Epithelial cell of esophagus (primary cell): ENCODE data around the gene PRR14.
"Not testable (repeated sequence)": the region's sequence is repeated elsewhere in the genome, so short reads cannot be mapped to it uniquely, and the experiment has no call there.

ENCODE experiments used
- DNase-seq: peaks from one replicate; pipeline ENCODE4 v3.0.0; 2010; ENCODE audit warnings: low read depth
- H3K4me3 ChIP-seq: 2 replicates; pipeline ENCODE4 v1.5.1; 2011; ENCODE audit warnings: mild to moderate bottlenecking, low read length, control low read depth
- TF ChIP-seq, protein P1 (sequence below): IDR thresholded peaks from 2 replicates; pipeline ENCODE4 v1.5.1; 2011; ENCODE audit warnings: low read depth, mild to moderate bottlenecking, low read length, control low read depth, inconsistent platforms; ENCODE audit not compliant: insufficient read depth; ENCODE audit errors: missing control alignments

PRR14 gene

DNA sequence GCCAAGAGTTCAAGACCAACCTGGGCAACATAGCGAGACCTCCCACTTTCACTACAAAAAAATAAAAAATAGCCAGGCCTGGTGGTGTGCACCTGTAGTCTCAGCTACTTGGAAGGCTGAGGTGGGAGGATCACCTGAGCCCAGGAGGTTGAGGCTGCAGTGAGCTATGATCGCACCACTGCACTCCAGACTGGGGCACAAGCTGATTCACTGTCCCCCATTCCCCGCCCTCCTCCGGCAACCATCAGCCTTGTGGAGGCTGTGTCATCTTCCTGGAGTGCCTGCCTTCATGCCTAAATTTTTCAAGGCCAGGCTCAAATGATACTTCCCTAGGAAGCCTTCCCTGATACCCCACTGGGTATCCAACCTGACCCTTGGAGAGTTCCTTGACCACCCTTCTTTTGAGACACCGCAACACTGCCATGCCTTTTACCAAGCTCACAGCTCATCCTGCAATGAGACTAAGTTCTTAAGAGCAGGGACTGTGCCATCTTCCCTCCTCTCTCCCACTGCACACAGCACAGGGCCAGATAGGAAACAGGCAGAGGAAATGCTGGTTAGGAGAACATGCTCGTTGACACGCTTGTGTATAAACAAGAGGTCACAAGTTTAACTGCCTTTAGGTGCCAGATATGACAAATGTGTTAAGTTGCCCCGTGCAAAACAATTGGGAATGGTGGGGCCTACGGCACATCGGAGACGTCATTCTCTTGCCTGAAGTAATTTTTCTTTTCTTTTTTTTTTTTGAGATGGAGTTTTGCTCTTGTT is 44.4 kb downstream of the PRR14 start:
- no peak overlapping the region for H3K4me3 ChIP-seq
- peak; percentile 13 for DNase-seq
- TF ChIP-seq, protein P1, sequence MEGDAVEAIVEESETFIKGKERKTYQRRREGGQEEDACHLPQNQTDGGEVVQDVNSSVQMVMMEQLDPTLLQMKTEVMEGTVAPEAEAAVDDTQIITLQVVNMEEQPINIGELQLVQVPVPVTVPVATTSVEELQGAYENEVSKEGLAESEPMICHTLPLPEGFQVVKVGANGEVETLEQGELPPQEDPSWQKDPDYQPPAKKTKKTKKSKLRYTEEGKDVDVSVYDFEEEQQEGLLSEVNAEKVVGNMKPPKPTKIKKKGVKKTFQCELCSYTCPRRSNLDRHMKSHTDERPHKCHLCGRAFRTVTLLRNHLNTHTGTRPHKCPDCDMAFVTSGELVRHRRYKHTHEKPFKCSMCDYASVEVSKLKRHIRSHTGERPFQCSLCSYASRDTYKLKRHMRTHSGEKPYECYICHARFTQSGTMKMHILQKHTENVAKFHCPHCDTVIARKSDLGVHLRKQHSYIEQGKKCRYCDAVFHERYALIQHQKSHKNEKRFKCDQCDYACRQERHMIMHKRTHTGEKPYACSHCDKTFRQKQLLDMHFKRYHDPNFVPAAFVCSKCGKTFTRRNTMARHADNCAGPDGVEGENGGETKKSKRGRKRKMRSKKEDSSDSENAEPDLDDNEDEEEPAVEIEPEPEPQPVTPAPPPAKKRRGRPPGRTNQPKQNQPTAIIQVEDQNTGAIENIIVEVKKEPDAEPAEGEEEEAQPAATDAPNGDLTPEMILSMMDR = no peak

- DNase-seq, H3K4me3 ChIP-seq: not testable (repeated sequence)
These were observed 45.9 kb downstream of the PRR14 start for GRCh38 chr16:30696646-30697045.

GRCh38 chr16:30697264-30698138 is 46.7 kb downstream of the PRR14 start:
- peak overlapping the region; percentile 92 for H3K4me3 ChIP-seq
- no peak for DNase-seq
- TF ChIP-seq, protein P1 = no peak

- peak; percentile 98 for DNase-seq
- peak overlapping the region; percentile 92 for H3K4me3 ChIP-seq
- TF ChIP-seq, protein P1 = no peak
These were observed 47.5 kb downstream of the PRR14 start for GRCh38 chr16:30698139-30698815.

GRCh38 chr16:30698816-30699614 is 48.3 kb downstream of the PRR14 start, which contains the start of gene SRCAP:
TSS of gene SRCAP (plus strand) at chr16:30699171. CDS start at chr16:30700825, 1,654 bp downstream.
- TF ChIP-seq, protein P1 = no peak
- H3K4me3 ChIP-seq = peak within 1 kb of the TSS; percentile 92
- peak; percentile 77 for DNase-seq

DNA sequence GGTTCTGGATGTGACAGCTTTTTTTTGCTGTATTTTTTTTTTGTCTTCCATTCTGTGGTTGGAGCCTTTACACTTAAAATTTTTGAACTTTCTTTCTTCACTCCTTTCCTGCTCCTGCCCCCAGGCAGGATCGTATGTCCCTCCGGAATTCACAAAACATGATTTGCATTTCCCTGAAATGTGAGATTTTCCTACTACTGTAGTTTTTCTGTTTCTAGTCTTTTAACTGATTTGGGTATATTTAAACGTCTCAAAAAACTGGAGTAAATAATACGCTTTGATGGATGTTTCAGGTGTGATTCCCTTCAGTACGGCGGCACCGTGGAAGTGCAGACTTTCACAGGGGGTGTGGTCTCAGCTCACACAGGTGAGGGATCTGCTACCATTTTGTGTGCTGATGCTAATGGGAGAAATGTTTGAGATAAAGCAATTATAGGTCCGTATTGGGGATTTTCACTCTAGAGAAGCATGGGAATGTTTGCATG is 48.9 kb downstream of the PRR14 start:
- TF ChIP-seq, protein P1 = no peak
- peak overlapping the region; percentile 92 for H3K4me3 ChIP-seq
- DNase-seq = peak; percentile 27
